GM21367 (cell line): ENCODE data around the gene DHX57.

Source experiments
- ATAC-seq: cut with Tn5 transposase; IDR thresholded peaks from one replicate; pipeline ENCODE4 v1.9.1; 2021; ENCODE audit not compliant: unreplicated experiment

The DHX57 gene, protein sequence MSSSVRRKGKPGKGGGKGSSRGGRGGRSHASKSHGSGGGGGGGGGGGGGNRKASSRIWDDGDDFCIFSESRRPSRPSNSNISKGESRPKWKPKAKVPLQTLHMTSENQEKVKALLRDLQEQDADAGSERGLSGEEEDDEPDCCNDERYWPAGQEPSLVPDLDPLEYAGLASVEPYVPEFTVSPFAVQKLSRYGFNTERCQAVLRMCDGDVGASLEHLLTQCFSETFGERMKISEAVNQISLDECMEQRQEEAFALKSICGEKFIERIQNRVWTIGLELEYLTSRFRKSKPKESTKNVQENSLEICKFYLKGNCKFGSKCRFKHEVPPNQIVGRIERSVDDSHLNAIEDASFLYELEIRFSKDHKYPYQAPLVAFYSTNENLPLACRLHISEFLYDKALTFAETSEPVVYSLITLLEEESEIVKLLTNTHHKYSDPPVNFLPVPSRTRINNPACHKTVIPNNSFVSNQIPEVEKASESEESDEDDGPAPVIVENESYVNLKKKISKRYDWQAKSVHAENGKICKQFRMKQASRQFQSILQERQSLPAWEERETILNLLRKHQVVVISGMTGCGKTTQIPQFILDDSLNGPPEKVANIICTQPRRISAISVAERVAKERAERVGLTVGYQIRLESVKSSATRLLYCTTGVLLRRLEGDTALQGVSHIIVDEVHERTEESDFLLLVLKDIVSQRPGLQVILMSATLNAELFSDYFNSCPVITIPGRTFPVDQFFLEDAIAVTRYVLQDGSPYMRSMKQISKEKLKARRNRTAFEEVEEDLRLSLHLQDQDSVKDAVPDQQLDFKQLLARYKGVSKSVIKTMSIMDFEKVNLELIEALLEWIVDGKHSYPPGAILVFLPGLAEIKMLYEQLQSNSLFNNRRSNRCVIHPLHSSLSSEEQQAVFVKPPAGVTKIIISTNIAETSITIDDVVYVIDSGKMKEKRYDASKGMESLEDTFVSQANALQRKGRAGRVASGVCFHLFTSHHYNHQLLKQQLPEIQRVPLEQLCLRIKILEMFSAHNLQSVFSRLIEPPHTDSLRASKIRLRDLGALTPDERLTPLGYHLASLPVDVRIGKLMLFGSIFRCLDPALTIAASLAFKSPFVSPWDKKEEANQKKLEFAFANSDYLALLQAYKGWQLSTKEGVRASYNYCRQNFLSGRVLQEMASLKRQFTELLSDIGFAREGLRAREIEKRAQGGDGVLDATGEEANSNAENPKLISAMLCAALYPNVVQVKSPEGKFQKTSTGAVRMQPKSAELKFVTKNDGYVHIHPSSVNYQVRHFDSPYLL (N-terminal part only)

DNA sequence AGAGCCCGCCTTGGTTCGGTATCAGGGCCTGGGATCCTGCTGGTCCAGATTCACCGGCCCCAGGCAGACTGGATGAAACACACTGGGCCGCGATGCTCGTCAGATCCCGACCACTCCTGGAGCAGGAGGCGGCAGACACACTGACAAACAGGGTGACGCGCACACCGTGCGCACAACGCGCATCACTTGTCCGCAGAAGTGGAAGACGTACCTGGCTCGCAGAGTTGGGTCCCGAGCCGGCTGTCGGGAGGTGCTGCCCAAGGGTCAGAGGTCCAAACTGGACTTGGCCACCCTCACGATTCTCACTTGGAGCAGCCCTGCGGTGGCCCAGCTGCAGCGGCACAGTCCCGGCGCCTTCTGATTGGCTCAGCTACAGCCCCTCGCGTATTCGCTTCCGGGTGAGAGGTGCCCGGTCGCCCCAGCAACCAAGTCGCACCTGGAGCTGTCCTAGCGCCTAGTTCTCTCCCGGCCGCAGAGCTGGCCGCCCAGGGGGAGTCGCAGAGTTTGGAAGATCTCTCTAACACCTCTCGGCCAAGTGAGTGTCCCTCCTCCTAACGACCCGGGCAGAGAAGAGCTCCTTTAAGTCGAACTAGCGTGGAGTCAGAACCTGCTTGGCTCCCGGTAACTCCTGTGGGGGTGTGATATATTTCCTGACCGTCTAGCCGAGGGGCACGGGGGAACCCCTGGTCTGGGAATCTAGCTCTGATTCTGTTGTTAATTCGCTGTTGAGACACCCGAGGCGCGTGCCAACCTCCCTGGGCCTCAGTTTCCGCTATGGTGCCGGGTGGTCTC lies at the start of gene DHX57, which contains the start of gene MORN2:
Gene DHX57, minus strand, starts transcription at position 359 of the 792 bp plus-strand sequence. CDS start 7,529 bp downstream, outside the sequence.
Gene MORN2, plus strand, starts transcription at position 401 of the 792 bp plus-strand sequence.
- ATAC-seq: peak; percentile 100

DNA sequence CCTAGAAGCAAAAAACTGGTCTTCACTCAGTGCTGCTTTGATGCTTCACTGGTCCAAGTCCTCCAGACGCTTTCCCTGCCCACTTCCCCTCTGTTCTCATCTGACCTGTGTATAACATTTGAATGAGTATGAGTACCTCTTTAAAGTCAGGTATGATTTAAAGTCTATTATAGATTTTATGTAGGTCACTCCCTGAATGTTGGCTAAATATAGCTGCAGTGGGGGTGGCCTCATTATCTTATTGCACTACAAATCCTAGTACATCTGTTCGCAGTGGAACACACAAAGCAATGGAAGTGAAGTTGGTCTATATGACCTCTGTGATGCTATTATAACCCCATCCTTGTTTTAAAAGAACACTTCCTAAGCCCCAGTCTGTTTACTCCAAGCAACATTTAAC lies 47.2 kb upstream of the DHX57 start:
- no peak for ATAC-seq

DNA sequence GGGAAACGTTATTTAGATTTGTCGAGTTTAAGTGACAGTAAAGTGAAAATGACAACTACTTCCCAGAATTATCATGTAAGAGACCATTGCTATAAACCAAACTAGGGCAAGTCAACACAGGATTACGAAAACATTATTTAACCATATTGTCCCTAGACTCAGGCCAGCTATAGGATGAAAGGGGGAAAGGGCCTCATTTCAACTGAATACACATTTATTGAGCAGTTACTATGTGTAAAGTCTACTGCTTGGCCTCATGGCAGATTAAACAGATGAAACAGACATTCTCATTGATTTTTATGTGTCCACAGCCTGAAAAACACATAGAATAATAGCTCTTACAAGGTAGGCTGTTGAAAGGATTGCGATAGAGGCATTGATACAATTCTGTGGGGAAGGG lies 46.7 kb upstream of the DHX57 start:
- no peak for ATAC-seq

DNA sequence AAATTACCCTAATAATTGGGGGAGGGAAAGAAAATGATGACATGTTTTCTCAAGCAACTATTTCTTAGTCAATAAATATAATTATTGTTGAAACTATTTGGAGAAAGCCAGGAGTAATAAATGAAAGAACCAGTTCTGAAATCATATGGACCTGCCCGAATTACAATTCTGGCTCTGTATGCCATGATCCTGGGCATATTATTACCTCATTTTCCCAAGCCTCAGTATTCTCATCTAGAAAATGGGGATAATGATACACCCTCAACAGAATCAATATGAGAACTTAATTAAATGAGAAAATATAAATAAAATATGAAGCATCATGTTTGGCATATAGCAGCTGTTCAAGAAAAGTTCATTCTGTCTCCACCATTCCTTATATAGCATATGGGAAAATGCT lies 36.9 kb upstream of the DHX57 start:
- ATAC-seq: no peak

DNA sequence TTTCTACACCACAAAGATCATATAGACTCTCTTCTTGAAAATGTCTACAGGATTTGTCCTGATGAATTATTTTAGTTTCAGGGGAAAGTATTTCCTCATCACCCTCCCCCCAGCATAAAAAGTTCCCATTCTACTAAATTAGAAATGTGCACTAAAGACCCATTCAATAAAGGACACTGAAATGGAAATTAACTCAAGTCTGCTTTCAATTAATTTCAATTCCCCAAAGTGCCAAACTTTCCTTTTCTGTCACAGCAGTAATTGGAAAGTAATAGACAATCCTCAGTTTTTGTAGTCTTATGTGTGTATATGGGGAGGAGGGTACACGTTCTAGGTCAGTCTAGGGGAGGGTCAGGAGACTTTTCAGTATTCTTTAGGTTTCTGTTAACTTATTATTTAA lies 35.5 kb upstream of the DHX57 start:
- no peak for ATAC-seq

DNA sequence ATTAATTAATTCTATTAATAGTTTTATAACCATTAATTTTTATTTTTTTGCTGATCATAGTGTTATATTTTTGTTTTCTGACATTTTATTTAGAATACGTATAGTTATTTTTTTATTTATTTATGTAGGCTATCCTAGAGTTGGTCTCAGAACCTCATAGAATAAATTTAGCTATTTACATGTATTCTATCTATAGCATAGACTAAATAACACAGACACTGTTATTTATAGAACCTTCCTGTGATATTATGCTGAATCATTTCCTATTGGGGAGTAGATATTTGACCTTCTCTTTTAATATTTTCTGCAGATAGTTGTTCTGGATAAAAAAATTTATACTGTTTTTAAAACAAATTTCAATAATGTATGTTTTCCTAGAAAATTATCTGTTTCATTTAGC lies 34.1 kb upstream of the DHX57 start:
- ATAC-seq: no peak

DNA sequence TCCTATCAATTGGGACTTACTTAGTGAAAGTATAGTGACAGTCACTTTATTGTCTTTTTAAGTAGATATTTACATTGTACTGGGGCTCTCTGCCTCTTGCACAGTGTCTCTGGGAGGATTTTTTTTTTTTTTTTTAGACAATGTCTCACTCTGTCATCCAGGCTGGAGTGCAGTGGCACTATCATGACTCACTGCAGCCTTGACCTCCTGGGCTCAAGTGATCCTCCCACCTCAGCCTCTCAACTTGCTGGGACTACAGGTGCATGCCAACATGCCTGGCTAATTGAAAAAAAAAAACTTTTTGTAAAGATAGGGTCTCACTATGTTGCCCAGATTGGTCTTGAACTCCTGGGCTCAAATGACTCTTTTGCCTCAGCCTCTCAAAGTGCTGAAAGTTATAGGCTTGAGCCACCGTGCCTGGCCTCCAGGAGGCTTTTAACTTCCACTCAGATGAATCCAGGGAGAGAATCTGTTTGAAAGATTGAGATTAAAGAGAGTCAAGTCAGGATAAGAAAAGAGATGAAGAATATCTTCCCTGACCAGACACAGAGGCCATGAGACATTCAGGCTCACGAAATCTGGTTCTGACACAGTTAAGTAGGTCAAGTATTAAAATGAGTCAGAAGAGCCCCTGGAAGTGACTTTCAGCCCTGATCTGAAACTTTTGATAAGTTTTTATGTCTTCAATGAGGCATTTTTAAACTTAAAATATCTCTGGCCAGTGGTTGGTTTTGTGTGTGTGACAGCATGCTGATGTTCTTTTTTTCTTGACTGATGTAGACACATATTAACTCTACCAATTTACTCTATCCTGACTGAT lies 32.2 kb upstream of the DHX57 start:
- peak; percentile 88 for ATAC-seq

DNA sequence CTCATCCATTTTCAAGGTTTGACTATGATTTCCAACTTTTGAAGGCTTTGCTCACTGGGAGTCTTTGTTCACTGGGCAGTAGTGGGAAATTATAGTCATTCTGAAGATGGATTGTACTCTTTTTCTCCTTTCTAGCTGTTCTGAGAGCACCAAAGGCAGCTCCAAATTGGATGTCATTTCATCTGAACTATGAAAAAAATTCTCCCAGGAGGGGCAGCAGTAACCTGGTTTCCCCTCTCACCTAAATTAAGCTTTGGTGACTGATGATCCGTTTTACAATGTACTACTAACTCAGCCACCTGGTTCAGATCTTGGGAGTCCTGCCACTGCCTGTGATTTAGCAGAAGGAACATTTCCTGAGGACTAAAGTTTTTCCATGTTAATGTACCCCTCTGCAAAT lies 31.5 kb upstream of the DHX57 start:
- ATAC-seq: no peak

DNA sequence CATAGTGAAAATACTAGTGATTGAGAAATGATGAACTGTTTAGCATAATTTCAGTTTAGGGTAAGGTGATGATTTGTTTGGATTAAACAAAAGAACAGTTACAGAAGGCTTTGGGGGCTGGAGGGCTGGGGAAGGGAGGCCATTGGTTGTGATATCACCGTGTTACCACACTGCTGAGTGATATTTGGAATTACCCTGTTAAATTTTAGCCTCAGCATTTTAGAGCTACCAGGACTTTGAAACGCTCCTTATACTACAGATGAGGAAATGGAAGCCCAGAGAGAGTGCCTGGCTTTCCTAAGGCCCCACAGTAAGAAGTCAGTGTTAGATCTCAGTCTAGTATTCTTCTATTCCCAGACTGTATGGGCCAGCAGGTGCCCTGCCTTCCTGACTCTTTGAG lies 29.5 kb upstream of the DHX57 start:
- ATAC-seq: no peak

DNA sequence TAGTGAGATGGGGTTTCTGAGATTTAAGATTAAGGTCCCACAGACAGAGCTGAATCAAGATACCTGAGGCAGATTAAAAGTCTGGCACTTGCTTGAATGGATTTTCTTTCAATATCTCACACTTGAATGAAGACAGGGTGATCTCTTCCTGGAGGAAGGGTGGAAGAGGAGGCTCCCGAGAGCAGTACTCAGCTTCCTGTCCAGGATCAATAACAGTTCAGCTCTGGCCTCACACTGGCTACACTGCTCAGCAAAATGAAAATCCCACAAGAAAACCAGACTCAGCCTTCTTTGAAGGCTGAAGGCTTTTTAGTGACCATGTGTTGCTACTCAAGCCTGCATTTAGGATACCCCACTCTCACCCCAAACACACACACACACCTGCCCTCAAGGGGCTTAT lies 25.0 kb upstream of the DHX57 start:
- ATAC-seq: no peak

DNA sequence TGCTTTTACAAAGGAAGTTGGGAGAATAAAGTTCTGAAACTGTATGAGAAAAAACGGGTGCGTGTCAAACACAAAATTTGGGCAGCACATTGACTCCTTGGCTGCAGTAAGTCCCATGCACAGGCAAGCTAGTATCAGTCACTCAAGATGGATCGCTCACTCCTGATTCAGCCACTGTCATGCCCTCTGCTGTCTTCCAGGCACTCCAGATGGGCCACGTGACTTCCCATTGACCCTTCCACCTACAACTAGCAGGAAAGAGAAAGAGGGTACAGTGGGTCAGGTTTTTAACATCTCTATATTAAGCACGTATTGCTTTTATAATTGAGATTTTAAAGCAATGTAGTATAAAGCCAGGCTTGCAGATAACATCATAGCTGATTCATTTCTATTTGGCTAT lies 22.5 kb upstream of the DHX57 start:
- ATAC-seq: no peak

DNA sequence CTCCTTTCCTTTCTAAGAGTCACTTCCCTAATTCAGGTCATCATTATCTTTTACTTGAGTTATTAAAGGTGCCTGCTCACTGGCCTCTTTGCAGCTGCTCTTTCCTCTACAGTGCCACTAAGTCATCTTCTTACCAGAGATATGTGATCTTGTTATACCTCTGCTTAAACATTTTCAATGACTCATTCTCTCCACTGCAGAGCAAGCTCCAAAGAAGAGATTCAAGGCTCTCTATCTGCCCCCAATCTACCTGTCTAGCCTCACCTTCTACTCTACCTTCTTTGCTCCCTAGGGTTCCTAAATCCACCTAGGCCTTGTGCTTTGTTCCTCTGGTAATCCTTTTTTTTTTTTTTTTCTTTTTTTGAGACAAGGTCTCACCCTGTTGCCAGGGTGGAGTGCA lies 17.1 kb upstream of the DHX57 start:
- no peak for ATAC-seq

DNA sequence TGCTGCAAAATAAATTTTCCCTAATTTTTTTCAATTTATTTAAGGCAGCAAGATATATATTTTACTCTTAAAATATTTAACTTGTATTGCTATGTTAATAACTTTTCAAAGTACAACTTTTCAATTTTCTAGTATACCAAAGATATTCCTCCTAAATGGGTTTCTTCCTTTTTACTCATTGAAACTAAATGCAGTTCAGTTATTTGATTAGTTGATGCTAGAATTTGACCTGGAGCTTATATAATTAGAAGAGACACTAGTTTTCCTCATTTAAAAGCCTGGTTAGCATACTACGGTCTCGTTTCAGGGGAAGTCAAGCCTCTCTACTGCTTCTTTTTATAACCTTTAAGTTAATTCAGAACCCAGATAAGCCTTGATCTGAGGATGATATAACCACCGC lies 13.8 kb upstream of the DHX57 start, which contains the start of gene ARHGEF33:
Gene ARHGEF33, plus strand, starts transcription at position 301 of the 400 bp plus-strand sequence. CDS start 29,573 bp downstream, outside the sequence.
- ATAC-seq: no peak

DNA sequence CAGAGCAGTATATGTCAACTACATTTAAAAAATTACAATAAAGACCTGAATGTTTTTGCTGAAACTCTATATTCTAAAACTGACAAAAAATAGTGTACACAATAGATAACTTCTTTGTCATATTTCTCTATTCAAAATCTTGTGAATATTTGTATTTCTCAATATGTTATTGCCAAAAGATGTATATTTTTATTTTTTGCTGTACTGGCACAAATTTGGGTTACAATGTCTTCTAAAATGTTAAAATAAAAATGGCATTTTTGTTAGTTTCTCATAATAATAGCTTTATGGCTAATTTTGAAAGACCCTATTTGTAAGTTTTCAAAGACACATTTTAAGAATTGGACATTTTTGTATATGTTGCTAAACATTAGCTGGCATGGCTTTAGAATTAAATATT lies 13.3 kb upstream of the DHX57 start:
- no peak for ATAC-seq

DNA sequence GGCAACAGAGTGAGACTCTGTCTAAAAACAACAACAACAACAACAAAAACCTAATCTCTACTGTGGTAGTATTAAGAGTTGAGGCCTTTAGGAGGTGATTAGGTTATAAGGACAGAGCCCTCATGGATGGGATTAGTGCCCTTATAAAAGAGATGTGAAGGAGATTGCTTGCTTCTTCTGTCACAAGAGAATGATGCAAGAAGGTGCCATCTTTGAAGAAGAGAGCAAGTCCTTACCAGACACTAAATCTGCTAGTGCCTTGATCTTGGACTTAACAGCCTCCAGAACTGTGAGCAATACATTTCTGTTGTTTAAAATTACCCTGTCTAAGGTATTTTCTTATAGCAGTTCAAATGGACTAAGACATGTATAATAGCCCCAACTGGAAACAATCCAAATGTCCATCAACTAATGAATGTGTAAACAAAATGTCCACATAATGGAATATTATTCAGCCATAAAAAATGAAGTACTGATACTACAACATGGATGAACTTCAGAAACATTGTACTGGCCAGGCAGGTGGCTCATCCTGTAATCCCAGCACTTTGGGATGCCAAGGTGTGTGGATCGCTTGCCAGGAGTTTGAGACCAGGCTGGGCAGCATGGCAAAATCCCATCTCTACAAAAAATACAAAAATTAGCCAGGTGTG lies 12.3 kb upstream of the DHX57 start:
- ATAC-seq: no peak

DNA sequence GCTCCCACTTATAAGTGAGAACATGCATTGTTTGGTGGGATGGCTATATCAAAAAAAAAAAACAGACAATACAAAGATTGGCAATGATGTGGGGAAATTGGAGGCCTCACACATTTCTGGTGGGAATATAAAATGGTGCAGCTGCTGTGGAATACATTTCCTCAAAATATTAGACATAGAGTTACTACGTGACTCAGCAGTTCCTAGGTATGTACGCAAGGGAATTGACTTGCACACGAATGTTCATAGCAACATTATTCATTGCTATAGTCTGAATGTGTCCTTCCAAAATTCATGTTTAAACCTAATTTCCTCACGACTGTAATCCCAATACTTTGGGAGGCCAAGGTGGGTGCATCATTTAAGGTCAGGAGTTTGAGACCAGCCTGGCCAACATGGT lies 11.6 kb upstream of the DHX57 start:
- ATAC-seq: no peak

DNA sequence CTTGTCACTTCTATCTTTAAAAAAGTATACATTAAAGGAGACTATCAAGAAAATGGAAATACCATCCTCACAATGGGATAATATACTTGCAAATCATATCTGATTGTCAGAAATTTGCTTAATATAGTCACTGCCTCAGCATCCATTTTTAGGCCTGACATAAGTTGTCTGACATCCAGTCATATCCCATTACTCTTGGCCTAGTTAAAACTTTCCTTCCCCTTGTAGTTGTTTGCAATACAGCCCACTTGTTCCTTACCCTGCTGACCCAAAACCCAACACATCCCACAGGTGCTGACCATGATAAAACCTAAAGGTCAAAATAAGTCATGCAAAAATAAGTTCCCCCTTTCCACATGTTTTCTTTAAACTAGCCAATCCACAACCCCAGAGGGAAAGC lies 10.3 kb upstream of the DHX57 start:
- ATAC-seq: no peak

DNA sequence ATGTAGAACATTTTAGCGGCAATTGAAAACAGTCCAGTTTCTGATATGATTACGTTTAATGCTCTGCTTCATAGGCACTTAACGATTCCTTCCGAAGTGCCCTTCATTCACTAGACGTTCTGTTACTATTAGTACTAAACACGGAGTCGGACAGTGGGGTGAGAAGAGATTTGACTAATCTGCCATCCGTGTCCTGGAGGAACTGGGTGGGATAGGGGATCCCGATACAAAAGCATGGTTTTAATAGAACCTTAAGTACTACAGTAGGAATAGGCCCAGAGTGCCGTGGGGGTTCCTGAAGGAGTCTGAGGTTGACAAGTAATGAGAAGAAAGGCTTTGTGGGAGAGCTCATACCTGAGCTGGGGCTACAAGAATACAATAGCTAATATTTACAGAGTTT lies 673 bp upstream of the DHX57 start:
- no peak for ATAC-seq

DNA sequence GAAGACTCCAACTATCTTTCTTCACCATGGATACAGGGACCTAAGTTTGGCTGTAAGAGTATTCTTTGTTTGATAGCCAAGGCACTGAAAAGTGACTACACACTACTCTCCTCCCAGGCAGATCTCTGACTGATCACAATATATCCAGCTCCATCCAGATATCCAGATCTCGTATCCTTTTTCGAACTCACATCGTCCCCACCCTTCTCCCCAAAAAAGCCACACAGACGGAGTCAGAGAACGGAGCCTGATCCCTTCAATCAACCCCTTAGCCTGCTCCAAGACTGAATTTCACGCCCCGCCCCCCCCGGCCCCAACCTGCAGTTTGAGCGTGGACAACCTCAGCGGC lies 533 bp downstream of the DHX57 start:
- ATAC-seq: peak; percentile 4
